GM18499 (cell line): ENCODE results near the gene MLEC.

ENCODE experiments used
- ATAC-seq: cut with Tn5 transposase; IDR thresholded peaks from one replicate; pipeline ENCODE4 v1.9.1; 2021; ENCODE audit warnings: moderate number of reproducible peaks; ENCODE audit not compliant: insufficient read depth, unreplicated experiment

Gene MLEC

DNA sequence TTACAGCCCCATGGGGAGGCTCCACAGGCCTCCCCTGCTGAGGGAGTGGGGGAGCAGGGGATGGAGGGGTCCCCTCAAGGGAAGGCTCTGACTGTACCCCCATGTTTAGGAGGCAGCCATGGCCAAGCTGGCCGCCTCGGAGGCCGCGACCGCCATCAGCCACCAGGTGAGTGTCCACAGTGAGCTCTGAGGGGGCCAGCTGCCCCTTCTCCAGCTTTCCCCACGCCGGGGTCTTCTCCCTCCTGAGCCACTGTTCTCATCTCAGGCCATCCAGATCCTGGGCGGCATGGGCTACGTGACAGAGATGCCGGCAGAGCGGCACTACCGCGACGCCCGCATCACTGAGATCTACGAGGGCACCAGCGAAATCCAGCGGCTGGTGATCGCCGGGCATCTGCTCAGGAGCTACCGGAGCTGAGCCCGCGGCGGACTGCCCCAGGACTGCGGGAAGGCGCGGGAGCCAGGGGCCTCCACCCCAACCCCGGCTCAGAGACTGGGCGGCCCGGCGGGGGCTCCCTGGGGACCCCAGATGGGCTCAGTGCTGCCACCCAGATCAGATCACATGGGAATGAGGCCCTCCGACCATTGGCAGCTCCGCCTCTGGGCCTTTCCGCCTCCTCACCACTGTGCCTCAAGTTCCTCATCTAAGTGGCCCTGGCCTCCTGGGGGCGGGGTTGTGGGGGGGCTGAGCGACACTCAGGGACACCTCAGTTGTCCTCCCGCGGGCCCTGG lies 52.2 kb downstream of the MLEC start:
- no peak for ATAC-seq

DNA sequence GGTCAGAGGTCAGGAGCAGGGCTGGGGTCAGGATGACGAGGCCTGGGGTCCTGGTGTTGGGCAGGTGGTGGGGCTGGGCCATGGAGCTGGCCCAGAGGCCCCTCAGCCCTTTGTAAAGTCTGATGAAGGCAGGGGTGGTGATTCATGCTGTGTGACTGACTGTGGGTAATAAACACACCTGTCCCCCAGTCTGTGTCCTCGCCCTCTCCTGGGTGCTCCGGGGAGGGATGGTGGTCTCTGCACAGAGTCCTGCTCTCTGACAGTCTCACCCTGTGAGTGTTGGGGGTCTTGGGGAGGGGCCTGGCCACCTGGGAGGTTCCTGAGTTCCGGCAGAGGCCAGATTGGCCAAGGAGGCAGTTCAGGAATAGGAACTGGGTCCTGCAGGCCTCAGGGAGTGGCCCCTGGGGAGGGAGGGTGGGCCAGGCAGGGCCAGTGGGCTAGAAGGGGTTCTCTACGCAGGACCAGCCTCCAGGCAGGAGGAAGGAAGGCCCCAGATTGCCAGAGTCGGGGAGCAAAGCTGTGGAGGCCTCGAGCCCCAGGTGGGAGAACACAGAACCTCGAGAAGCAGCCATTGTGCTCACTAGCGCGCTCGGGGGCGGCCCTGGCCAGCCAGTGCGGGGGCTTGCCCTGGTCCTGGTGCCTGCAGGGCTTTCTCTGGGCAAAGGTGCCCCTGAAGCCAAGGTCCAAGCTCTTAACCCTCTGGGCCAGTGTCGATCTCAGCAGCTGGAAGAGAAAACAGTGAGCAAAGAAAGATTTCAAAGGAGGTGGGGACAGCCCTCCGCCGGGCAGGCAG lies 53.1 kb downstream of the MLEC start:
- no peak for ATAC-seq

GRCh38 chr12:120740871-120741270 lies 53.9 kb downstream of the MLEC start:
- ATAC-seq: no peak

DNA sequence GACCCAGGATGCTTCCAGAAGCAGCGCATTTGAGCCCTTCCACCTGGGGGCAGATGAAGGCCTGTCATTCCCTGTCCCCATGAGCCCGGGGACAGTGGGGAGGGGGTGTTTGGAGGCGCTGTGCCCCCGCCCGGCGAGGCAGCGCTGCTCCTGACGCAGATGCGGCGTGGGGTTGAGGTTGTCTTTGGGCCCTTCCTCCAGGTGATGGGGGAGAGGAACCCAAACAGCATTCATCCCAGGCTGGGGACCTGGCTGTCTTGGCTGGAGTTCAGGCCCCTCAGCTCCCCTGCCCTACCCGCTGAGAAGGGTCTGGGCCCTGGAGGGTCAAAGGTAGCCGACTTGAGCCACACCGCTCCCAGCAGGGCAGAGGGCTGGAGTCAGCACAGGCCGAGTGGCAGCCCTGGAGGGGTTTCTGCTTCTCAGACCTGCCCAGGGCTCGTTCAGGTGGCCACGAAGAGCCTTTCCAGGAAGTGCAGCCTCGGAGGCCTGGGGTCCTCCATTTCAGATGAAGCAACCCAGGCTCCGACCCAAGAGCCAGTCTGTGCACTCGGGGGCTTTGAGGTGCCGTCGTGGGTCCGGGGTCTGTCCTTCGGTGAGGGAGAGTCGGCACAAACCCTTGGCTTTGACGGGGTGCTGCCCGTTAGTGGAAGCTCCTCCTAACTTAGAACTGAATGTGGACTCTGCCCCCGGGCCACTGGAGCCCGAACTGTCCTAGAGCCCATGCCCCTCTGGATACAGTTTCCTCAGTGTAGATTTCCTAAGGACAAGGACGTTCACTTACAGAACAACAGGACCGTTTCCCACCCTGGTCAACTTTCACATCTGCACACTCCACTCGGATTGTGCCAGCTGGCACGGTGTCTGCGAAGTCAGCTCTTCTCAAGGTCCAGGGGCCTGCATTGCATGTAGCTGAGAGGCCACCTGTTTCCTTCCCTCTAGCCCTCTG lies 54.8 kb downstream of the MLEC start:
- ATAC-seq: no peak

DNA sequence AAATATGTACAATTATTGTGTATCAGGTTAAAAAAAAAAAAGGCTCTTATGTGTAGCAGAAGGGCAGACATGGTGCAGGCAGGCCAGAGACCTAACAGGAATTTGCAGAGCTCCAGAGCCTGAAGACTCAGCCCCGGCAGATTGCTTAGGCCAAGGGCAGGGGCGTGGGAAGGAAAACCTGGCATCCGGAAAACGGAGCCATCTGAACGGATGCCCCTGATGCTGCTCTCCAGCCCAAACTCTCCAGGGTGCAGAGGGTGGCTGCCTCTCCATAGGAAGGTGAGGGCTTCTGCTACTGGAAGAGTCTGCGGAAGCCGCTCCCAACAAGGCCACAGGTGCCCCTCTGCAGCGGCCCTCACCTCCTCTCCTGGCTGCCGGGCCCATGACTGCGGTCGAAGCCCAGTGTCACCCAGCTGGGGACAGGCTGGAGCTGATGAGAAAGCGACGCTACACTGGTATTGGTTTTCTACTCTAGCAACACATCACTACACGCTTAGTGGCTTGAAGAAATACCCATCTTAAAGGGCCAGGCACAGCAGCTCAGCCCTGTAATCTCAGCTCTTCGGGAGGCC lies 58.1 kb downstream of the MLEC start:
- no peak for ATAC-seq

DNA sequence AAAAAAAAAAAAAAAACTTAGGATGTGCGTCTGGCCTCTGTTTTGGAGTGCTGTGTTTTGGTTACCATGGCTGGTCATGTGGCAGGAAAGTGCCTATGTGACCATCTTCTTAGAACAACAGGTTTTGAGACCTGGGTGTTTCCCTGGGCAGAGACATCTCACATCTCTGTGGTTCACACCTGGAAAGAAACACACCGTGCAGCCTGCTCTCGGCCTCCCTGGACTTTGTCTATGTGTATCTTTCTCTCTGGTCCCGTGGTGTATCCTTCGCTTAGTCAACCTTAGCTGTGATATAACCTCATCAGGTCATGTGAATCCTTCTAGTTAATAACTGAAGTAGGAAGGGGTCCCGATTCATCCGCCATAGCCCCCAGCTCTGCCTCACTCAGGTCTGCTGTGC lies 61.3 kb downstream of the MLEC start:
- ATAC-seq: no peak

DNA sequence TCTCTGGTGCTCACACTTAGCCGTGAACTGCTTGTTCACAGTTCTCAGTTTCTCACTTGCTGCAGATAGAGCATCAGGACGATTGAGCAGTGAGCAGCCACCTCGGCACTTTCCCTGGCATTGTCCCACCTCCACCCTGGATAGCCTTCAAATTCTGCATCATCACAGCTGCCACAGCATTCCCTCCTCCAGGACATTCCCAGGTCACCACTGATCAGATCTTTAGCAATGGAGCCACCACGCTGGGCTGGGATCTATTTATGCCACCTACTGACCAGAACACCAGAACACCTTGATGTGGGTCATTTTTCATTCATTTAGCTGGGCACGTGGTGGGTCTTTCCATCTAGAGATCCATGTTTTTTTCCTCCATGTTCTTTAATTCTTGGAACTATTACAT lies 62.3 kb downstream of the MLEC start:
- ATAC-seq: no peak

DNA sequence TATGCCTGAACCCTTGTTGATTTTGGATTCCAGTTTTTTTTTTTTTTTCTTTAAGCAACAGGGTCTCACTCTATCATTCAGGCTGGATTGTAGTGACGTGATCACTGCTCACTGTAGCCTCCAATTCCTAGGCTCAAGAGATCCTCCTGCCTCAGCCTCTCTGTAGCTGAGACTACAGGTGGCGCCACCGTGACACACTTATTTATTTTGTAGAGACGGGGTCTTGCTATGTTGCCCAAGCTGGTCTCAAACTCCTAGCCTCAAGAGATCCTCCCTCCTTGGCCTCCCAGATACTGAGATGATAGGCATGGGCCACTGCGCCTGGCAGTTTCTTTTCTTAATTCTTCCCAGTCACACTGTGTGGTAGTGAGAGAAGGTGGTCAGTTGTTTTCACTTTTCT lies 63.9 kb downstream of the MLEC start:
- ATAC-seq: no peak

GRCh38 chr12:120751389-120751788 lies 64.4 kb downstream of the MLEC start:
- ATAC-seq: no peak
